PC-9 (cell line): ENCODE data around the gene STIMATE.

ENCODE experiments used
- CTCF ChIP-seq: fragments of 200-600 bp; sonication (generic); conservative IDR thresholded peaks from 2 replicates; pipeline ENCODE4 v1.6.1; 2017; ENCODE audit warnings: mixed run types, antibody characterized with exemption, mild to moderate bottlenecking, moderate library complexity
- EZH2 ChIP-seq: fragments of 200-600 bp; sonication (generic); IDR thresholded peaks from 2 replicates; pipeline ENCODE4 v1.8.0; 2017; ENCODE audit warnings: antibody characterized with exemption, low read depth

GRCh38 chr3:52800079-52800478, 97.3 kb downstream of the STIMATE start:
- TF ChIP-seq CTCF (no peak), EZH2 (no peak)
